MM.1S (cell line): ENCODE measurements around the gene KCNK10.

ENCODE experiments used
- DNase-seq: peaks from one replicate; pipeline ENCODE4 v3.0.0-alpha.2; 2015
- H2AFZ ChIP-seq: fragments of 300-600 bp; sonication (generic); 2 replicates; pipeline ENCODE4 v1.6.0; 2016; ENCODE audit warnings: antibody characterized with exemption, low read length
- H3F3A ChIP-seq: fragments of 300-600 bp; sonication (generic); 2 replicates; pipeline ENCODE4 v1.6.1; 2016; ENCODE audit warnings: mild to moderate bottlenecking, antibody characterized with exemption, low read length, moderate library complexity, mixed read lengths; ENCODE audit not compliant: insufficient read depth
- H3K27ac ChIP-seq: fragments of 300-600 bp; sonication (generic); 2 replicates; pipeline ENCODE4 v1.5.1; 2016; ENCODE audit warnings: mild to moderate bottlenecking, low read length
- H3K27me3 ChIP-seq: fragments of 300-600 bp; sonication (generic); replicated peaks from 2 replicates; pipeline ENCODE4 v1.6.0; 2016; ENCODE audit warnings: low read length; ENCODE audit not compliant: insufficient read depth
- H3K36me3 ChIP-seq: fragments of 300-600 bp; sonication (generic); replicated peaks from 2 replicates; pipeline ENCODE4 v1.6.1; 2016; ENCODE audit warnings: mild to moderate bottlenecking, low read length, mixed read lengths; ENCODE audit not compliant: insufficient read depth
- H3K4me1 ChIP-seq: fragments of 300-600 bp; sonication (generic); 2 replicates; pipeline ENCODE4 v1.6.1; 2016; ENCODE audit warnings: low read length, mixed read lengths
- H3K4me2 ChIP-seq: fragments of 300-600 bp; sonication (generic); 2 replicates; pipeline ENCODE4 v1.6.0; 2016; ENCODE audit warnings: low read depth, low read length
- H3K4me3 ChIP-seq: fragments of 300-600 bp; sonication (generic); 2 replicates; pipeline ENCODE4 v1.5.1; 2016; ENCODE audit warnings: low read length, mixed read lengths
- H3K79me2 ChIP-seq: fragments of 300-600 bp; sonication (generic); 2 replicates; pipeline ENCODE4 v1.6.1; 2016; ENCODE audit warnings: mixed run types, low read length, mixed read lengths
- H3K9ac ChIP-seq: fragments of 300-600 bp; sonication (generic); 2 replicates; pipeline ENCODE4 v1.6.1; 2016; ENCODE audit warnings: low read length, mixed read lengths
- H3K9me2 ChIP-seq: fragments of 300-600 bp; sonication (generic); replicated peaks from 2 replicates; pipeline ENCODE4 v1.6.1; 2016; ENCODE audit warnings: mild to moderate bottlenecking, low read length, mixed read lengths; ENCODE audit not compliant: insufficient read depth
- H3K9me3 ChIP-seq: fragments of 300-600 bp; sonication (generic); replicated peaks from 2 replicates; pipeline ENCODE4 v1.6.1; 2016; ENCODE audit warnings: mild to moderate bottlenecking, low read length, mixed read lengths; ENCODE audit not compliant: insufficient read depth
- H4K20me1 ChIP-seq: fragments of 300-600 bp; sonication (generic); 2 replicates; pipeline ENCODE4 v1.6.1; 2016; ENCODE audit warnings: mild to moderate bottlenecking, low read length, moderate library complexity, mixed read lengths; ENCODE audit not compliant: insufficient read depth
- CTCF ChIP-seq: fragments of 300-600 bp; sonication (generic); IDR thresholded peaks from 2 replicates; pipeline ENCODE4 v1.5.1; 2016; ENCODE audit warnings: antibody characterized with exemption, low read length, mixed read lengths
- EZH2 ChIP-seq: fragments of 300-600 bp; sonication (generic); optimal IDR thresholded peaks from 2 replicates; pipeline ENCODE3; 2017; ENCODE audit warnings: low read depth, mild to moderate bottlenecking, antibody characterized with exemption, low read length, mixed read lengths
- EZH2phosphoT487 ChIP-seq: fragments of 300-600 bp; sonication (generic); IDR thresholded peaks from 2 replicates; pipeline ENCODE4 v1.6.1; 2018; ENCODE audit warnings: antibody characterized with exemption, low read length

KCNK10 gene

GRCh38 chr14:88342980-88343379 is 19.9 kb upstream of the KCNK10 start:
- no peaks in the 10 kb centered on the region for H3K9me3 ChIP-seq

GRCh38 chr14:88340357-88340756 is 17.3 kb upstream of the KCNK10 start:
- Histone ChIP-seq H3K9me2 (no peaks in the 10 kb centered on the region), H3K9me3 (no peaks in the 10 kb centered on the region), H2AFZ (no peak overlapping the region), H3K36me3 (no peaks in the 10 kb centered on the region), H3K4me3 (no peak overlapping the region), H3K4me1 (no peaks in the 10 kb centered on the region), H4K20me1 (no peaks in the 10 kb centered on the region), H3K79me2 (no peaks in the 10 kb centered on the region), H3K4me2 (no peak overlapping the region), H3K27ac (no peak overlapping the region), H3K27me3 (no peaks in the 10 kb centered on the region), H3F3A (no peaks in the 10 kb centered on the region), H3K9ac (no peak overlapping the region)
- no peak for DNase-seq
- no peak for TF ChIP-seq EZH2
- TF ChIP-seq EZH2phosphoT487, result no peak
- TF ChIP-seq CTCF, result no peak

More at GRCh38 chr14:88342980-88343379, 19.9 kb upstream of the KCNK10 start:
- no peaks in the 10 kb centered on the region for H3K4me1 ChIP-seq
- H3F3A ChIP-seq, result no peaks in the 10 kb centered on the region
- no peak overlapping the region for H2AFZ ChIP-seq
- H3K9me2 ChIP-seq, result no peaks in the 10 kb centered on the region
- H3K79me2 ChIP-seq, result no peaks in the 10 kb centered on the region
- H3K9ac ChIP-seq, result no peak overlapping the region
- H3K4me3 ChIP-seq, result no peak overlapping the region
- no peak overlapping the region for H3K27ac ChIP-seq
- DNase-seq, result no peak
- H3K27me3 ChIP-seq, result no peaks in the 10 kb centered on the region
- H4K20me1 ChIP-seq, result no peaks in the 10 kb centered on the region
- no peaks in the 10 kb centered on the region for H3K36me3 ChIP-seq
- no peak overlapping the region for H3K4me2 ChIP-seq
- TF ChIP-seq CTCF (no peak), EZH2phosphoT487 (no peak), EZH2 (no peak)

GRCh38 chr14:88333036-88333435 is 10.0 kb upstream of the KCNK10 start:
- no peak for DNase-seq
- Histone ChIP-seq H3K4me1 (no peaks in the 10 kb centered on the region), H4K20me1 (no peaks in the 10 kb centered on the region), H3K9ac (no peak overlapping the region), H2AFZ (no peak overlapping the region), H3F3A (no peaks in the 10 kb centered on the region), H3K4me3 (no peak overlapping the region), H3K4me2 (no peak overlapping the region), H3K9me2 (no peaks in the 10 kb centered on the region), H3K27ac (no peak overlapping the region), H3K9me3 (no peaks in the 10 kb centered on the region), H3K36me3 (no peaks in the 10 kb centered on the region), H3K79me2 (no peaks in the 10 kb centered on the region), H3K27me3 (no peaks in the 10 kb centered on the region)
- TF ChIP-seq CTCF (no peak), EZH2phosphoT487 (no peak), EZH2 (no peak)
